Upper lobe of left lung (tissue), 6 donors: ENCODE measurements around the gene PARN. TPM values are rescaled to one million over a fixed set of nuclear protein-coding genes. Genes with fewer than 3 reads are reported as not detected.

Experiments used
- ATAC-seq, 2 donors: fragments of 200-7000 bp; cut with Tn5 transposase; one replicate each; pipeline ENCODE4 v1.9.1; 2022; ENCODE audit warnings: mild to moderate bottlenecking in 2 of 2, moderate library complexity in 2 of 2; ENCODE audit not compliant: low FRiP score in 2 of 2
- DNase-seq, 2 donors: peaks; one replicate each; pipeline ENCODE4 v3.0.0-alpha.2; 2019 to 2020
- H3K27ac ChIP-seq, 4 donors: fragments of 200-600 bp; sonication (generic); one replicate each; pipeline ENCODE4 v1.5.1; 2016 to 2019
- H3K27me3 ChIP-seq, 4 donors: fragments of 200-600 bp; sonication (generic); one replicate each; pipeline ENCODE4 v1.5.1; 2017 to 2019
- H3K36me3 ChIP-seq, 4 donors: fragments of 200-600 bp; sonication (generic); one replicate each; pipeline ENCODE4 v1.5.1; 2016 to 2019
- H3K4me1 ChIP-seq, 4 donors: fragments of 200-600 bp; sonication (generic); one replicate each; pipeline ENCODE4 v1.5.1; 2018 to 2019
- H3K4me3 ChIP-seq, 4 donors: fragments of 200-600 bp; sonication (generic); one replicate each; pipeline ENCODE4 v1.5.1; 2017 to 2019; ENCODE audit warnings: mild to moderate bottlenecking in 2 of 4, moderate library complexity in 1 of 4
- H3K9me3 ChIP-seq, 4 donors: fragments of 200-600 bp; sonication (generic); one replicate each; pipeline ENCODE4 v1.5.1; 2018 to 2019
- EP300 ChIP-seq, 4 donors: sonication (generic); formaldehyde crosslinking; IDR thresholded peaks; one replicate each; pipeline ENCODE4 v1.5.1; 2017; ENCODE audit warnings: antibody characterized with exemption in 4 of 4, control low read depth in 2 of 4
- POLR2A ChIP-seq, 4 donors: fragments of 450-650 bp; IDR thresholded peaks; one replicate each; pipeline ENCODE4 v1.5.1; 2016 to 2017; ENCODE audit warnings: antibody characterized with exemption in 4 of 4, mild to moderate bottlenecking in 2 of 4
- POLR2AphosphoS5 ChIP-seq, 2 donors: sonication (generic); formaldehyde crosslinking; IDR thresholded peaks; one replicate each; pipeline ENCODE4 v1.5.1; 2017; ENCODE audit warnings: antibody characterized with exemption in 2 of 2
- WGBS, 2 donors: methylation state at CpG; one replicate each; pipeline ENCODE4 v1.1.5; 2017 to 2018; 5-methylcytosine and 5-hydroxymethylcytosine counted together
- total RNA-seq, 6 donors: library from RNA; depleted of rRNA in 4 of 6; stranded (reverse); fragments of >200 nt in 4 of 6; gene quantifications; one replicate each; pipeline versions ENCODE4 v1.1.0 to v1.2.1, GENCODE V29; 2016 to 2021
- TF ChIP-seq, protein P1 (sequence below), 6 experiments: fragments of 450-650 bp in 4 of 6; fragments of 200-600 bp in 2 of 6; sonication (generic) in 2 of 6; IDR thresholded peaks; one replicate each; pipeline ENCODE4 v1.5.1; 2016 to 2019; ENCODE audit warnings: antibody characterized with exemption in 6 of 6
- donor health status: DM: no; HTN: no; CAD: no; lungs with moderate emphysema.
- donor health status: DM: no; HTN: yes; CAD: no; lungs with severe emphysema.

Gene PARN
- total RNA-seq, 6 donors from 2014 or later = 25.6 to 133 (median 37.3) TPM

- TF ChIP-seq, protein P1, sequence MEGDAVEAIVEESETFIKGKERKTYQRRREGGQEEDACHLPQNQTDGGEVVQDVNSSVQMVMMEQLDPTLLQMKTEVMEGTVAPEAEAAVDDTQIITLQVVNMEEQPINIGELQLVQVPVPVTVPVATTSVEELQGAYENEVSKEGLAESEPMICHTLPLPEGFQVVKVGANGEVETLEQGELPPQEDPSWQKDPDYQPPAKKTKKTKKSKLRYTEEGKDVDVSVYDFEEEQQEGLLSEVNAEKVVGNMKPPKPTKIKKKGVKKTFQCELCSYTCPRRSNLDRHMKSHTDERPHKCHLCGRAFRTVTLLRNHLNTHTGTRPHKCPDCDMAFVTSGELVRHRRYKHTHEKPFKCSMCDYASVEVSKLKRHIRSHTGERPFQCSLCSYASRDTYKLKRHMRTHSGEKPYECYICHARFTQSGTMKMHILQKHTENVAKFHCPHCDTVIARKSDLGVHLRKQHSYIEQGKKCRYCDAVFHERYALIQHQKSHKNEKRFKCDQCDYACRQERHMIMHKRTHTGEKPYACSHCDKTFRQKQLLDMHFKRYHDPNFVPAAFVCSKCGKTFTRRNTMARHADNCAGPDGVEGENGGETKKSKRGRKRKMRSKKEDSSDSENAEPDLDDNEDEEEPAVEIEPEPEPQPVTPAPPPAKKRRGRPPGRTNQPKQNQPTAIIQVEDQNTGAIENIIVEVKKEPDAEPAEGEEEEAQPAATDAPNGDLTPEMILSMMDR (IDR thresholded peaks at IDR 0.05) = no peak
- no peak for TF ChIP-seq POLR2A (IDR thresholded peaks at IDR 0.05)
- no peak for ATAC-seq
- 96% methylated on average over 10 of the region's 10 CpGs for WGBS, 2 donors
Measured at GRCh38 chr16:14456793-14457481, 173.1 kb downstream of the PARN start.

GRCh38 chr16:14455573-14455972 lies 174.5 kb downstream of the PARN start:
- H3K27me3 ChIP-seq = no peaks in the 10 kb centered on the region
- peaks cover 0 to 2% (median under 1%) of the 10 kb centered on the region in 4 donors for H3K4me1 ChIP-seq
- H3K4me3 ChIP-seq = no peak overlapping the region
- no peaks in the 10 kb centered on the region for H3K36me3 ChIP-seq
- ATAC-seq (no peak), DNase-seq (no peak)
- 76 to 89% methylated on average over 5 of the region's 5 CpGs for WGBS, 2 donors
- H3K27ac ChIP-seq = no peak overlapping the region
- TF ChIP-seq, protein P1 (IDR thresholded peaks at IDR 0.05) = no peak
- TF ChIP-seq POLR2A (IDR thresholded peaks at IDR 0.05) (no peak), POLR2AphosphoS5 (IDR thresholded peaks at IDR 0.05) (no peak), EP300 (IDR thresholded peaks at IDR 0.05) (no peak)
- no peaks in the 10 kb centered on the region for H3K9me3 ChIP-seq

More at GRCh38 chr16:14456793-14457481, 173.1 kb downstream of the PARN start:
- Histone ChIP-seq H3K27me3 (no peaks in the 10 kb centered on the region), H3K4me3 (no peak overlapping the region), H3K36me3 (no peaks in the 10 kb centered on the region), H3K27ac (no peak overlapping the region), H3K4me1 (peaks cover 0 to 2% (median 0%) of the 10 kb centered on the region in 4 donors), H3K9me3 (no peaks in the 10 kb centered on the region)
- no peak for DNase-seq

DNA sequence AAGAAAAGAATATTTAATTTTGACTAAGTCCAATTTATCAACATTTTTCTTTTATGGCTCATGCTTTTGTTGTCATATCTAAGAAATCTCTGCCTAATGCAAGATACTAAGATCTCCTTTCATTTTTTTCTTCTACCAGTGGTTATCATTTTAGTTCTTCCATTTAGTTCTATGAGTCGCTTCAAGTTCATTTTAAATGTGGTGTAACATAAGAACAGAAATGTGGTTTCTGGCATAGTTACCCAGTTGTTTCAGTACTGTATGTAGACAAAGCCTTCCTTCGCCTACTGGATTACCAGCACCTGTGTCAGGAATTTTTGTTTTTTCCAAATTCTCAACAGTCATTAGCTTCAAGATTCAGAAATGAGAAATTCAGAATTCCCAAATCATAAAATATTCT lies 175.7 kb downstream of the PARN start:
- Histone ChIP-seq H3K4me1 (peaks cover 0 to 4% (median 2%) of the 10 kb centered on the region in 4 donors), H3K27ac (no peak overlapping the region), H3K27me3 (no peaks in the 10 kb centered on the region), H3K36me3 (no peaks in the 10 kb centered on the region), H3K9me3 (no peaks in the 10 kb centered on the region), H3K4me3 (no peak overlapping the region)
- ATAC-seq (no peak), DNase-seq (no peak)
- TF ChIP-seq EP300 (IDR thresholded peaks at IDR 0.05) (no peak), POLR2AphosphoS5 (IDR thresholded peaks at IDR 0.05) (no peak), POLR2A (IDR thresholded peaks at IDR 0.05) (no peak)
- TF ChIP-seq, protein P1 (IDR thresholded peaks at IDR 0.05) = no peak
- 94 to 96% methylated on average over 2 of the region's 2 CpGs for WGBS, 2 donors

- WGBS, 2 donors = 90 to 94% methylated on average over 3 of the region's 3 CpGs
- DNase-seq = no peak
- H3K36me3 ChIP-seq = no peaks in the 10 kb centered on the region
- TF ChIP-seq POLR2A (IDR thresholded peaks at IDR 0.05) (no peak), POLR2AphosphoS5 (IDR thresholded peaks at IDR 0.05) (no peak), EP300 (IDR thresholded peaks at IDR 0.05) (no peak)
- TF ChIP-seq, protein P1 (IDR thresholded peaks at IDR 0.05) = no peak
- no peak for ATAC-seq
- H3K9me3 ChIP-seq = no peaks in the 10 kb centered on the region
- H3K4me1 ChIP-seq = peaks cover 0 to 12% (median 5%) of the 10 kb centered on the region in 4 donors
- H3K4me3 ChIP-seq = no peak overlapping the region
- H3K27ac ChIP-seq = no peak overlapping the region
- H3K27me3 ChIP-seq = no peaks in the 10 kb centered on the region
Measured at GRCh38 chr16:14452066-14452465, 178.0 kb downstream of the PARN start.

GRCh38 chr16:14450846-14451245 lies 179.2 kb downstream of the PARN start:
- no peak for ATAC-seq
- TF ChIP-seq POLR2AphosphoS5 (IDR thresholded peaks at IDR 0.05) (no peak), POLR2A (IDR thresholded peaks at IDR 0.05) (no peak), EP300 (IDR thresholded peaks at IDR 0.05) (no peak)
- TF ChIP-seq, protein P1 (IDR thresholded peaks at IDR 0.05) = no peak
- WGBS, 2 donors = 94% methylated on average over 6 of the region's 6 CpGs

More at GRCh38 chr16:14450846-14451245, 179.2 kb downstream of the PARN start:
- Histone ChIP-seq H3K4me1 (peaks cover 0 to 12% (median 5%) of the 10 kb centered on the region in 4 donors), H3K4me3 (no peak overlapping the region), H3K27ac (no peak overlapping the region), H3K9me3 (no peaks in the 10 kb centered on the region), H3K27me3 (no peaks in the 10 kb centered on the region), H3K36me3 (peaks cover 0 to 10% (median 6%) of the 10 kb centered on the region in 4 donors)
- no peak for DNase-seq
